ENCODE data around the gene GP2.

DNA sequence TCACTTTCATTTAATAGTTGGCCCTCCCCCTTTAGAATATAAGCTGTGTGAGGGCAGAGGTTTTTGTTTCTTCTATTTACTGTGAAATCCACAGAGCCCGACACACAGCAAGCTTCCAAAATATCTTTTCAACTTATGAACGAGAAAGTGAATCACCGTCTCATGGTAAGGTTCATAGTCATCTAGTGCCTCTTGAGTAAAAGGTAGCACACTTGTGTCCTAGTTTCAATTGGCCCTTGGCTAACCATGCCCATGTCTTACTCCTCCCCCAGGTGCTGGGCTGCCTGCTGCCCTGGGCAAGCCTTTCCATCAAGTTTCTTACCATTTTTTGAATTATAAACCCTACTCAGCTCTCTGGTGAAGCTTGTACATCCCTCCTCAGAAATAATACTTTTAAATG lies 12.4 kb upstream of the GP2 start:
- TF ChIP-seq POLR2A (IDR thresholded peaks at IDR 0.05) (no peak), EP300 (IDR thresholded peaks at IDR 0.05) (no peak)
- TF ChIP-seq, protein P1, sequence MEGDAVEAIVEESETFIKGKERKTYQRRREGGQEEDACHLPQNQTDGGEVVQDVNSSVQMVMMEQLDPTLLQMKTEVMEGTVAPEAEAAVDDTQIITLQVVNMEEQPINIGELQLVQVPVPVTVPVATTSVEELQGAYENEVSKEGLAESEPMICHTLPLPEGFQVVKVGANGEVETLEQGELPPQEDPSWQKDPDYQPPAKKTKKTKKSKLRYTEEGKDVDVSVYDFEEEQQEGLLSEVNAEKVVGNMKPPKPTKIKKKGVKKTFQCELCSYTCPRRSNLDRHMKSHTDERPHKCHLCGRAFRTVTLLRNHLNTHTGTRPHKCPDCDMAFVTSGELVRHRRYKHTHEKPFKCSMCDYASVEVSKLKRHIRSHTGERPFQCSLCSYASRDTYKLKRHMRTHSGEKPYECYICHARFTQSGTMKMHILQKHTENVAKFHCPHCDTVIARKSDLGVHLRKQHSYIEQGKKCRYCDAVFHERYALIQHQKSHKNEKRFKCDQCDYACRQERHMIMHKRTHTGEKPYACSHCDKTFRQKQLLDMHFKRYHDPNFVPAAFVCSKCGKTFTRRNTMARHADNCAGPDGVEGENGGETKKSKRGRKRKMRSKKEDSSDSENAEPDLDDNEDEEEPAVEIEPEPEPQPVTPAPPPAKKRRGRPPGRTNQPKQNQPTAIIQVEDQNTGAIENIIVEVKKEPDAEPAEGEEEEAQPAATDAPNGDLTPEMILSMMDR (IDR thresholded peaks at IDR 0.05): no peak

Measured in tibial nerve (tissue), 4 donors.